ENCODE data around the gene ANKMY1.

DNA sequence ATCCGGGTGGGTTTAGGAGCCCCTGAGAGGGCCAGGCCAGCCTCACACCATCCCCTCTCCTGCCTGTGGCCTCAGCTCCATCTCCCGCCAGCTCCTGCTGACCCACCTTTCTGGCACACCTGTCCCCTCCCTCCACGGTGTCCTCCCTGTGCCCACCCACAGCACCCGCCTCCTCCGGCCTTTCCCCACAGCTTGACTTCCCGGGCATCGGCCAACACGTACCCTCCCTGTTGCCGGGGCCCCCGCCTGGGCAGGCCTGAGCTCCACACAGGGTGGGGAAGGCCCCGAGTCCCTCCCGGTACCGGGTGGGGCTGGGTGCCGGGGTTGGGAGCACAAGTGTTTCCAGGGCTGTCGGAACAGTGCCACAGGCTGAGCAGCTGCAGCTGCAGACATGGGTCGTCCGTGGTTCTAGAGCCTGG is 115.8 kb downstream of the ANKMY1 start:
- TF ChIP-seq, protein P1, sequence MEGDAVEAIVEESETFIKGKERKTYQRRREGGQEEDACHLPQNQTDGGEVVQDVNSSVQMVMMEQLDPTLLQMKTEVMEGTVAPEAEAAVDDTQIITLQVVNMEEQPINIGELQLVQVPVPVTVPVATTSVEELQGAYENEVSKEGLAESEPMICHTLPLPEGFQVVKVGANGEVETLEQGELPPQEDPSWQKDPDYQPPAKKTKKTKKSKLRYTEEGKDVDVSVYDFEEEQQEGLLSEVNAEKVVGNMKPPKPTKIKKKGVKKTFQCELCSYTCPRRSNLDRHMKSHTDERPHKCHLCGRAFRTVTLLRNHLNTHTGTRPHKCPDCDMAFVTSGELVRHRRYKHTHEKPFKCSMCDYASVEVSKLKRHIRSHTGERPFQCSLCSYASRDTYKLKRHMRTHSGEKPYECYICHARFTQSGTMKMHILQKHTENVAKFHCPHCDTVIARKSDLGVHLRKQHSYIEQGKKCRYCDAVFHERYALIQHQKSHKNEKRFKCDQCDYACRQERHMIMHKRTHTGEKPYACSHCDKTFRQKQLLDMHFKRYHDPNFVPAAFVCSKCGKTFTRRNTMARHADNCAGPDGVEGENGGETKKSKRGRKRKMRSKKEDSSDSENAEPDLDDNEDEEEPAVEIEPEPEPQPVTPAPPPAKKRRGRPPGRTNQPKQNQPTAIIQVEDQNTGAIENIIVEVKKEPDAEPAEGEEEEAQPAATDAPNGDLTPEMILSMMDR (IDR thresholded peaks at IDR 0.05): no peak
- TF ChIP-seq POLR2A (IDR thresholded peaks at IDR 0.05): no peak
